GM23248 (cell line): ENCODE data around the gene CCDC102A. TPM values are rescaled to one million over a fixed set of nuclear protein-coding genes. Genes with fewer than 3 reads are reported as not detected.
A peak's percentile ranks its signal among the peaks of the same experiment; 100 is the strongest.

Experiments used
- DNase-seq: peaks from one replicate; pipeline ENCODE4 v3.0.0-alpha.2; 2015
- H2AFZ ChIP-seq: fragments of 200-600 bp; sonication (generic); 2 replicates; pipeline ENCODE4 v1.6.1; 2016; ENCODE audit warnings: antibody characterized with exemption
- H3F3A ChIP-seq: fragments of 200-600 bp; sonication (generic); 2 replicates; pipeline ENCODE4 v1.6.1; 2016; ENCODE audit warnings: mild to moderate bottlenecking, antibody characterized with exemption, mixed run types; ENCODE audit not compliant: insufficient read depth
- H3K27ac ChIP-seq: fragments of 200-600 bp; sonication (generic); 2 replicates; pipeline ENCODE4 v1.5.1; 2016; ENCODE audit warnings: mild to moderate bottlenecking
- H3K27me3 ChIP-seq: fragments of 200-600 bp; sonication (generic); replicated peaks from 2 replicates; pipeline ENCODE4 v1.6.1; 2016; ENCODE audit warnings: mild to moderate bottlenecking; ENCODE audit not compliant: insufficient read depth
- H3K36me3 ChIP-seq: fragments of 200-600 bp; sonication (generic); 2 replicates; pipeline ENCODE4 v1.6.1; 2016; ENCODE audit warnings: low read depth, mild to moderate bottlenecking
- H3K4me1 ChIP-seq: fragments of 200-600 bp; sonication (generic); 2 replicates; pipeline ENCODE4 v1.6.1; 2016; ENCODE audit warnings: mild to moderate bottlenecking; ENCODE audit not compliant: insufficient read depth
- H3K4me2 ChIP-seq: fragments of 200-600 bp; sonication (generic); one replicate; pipeline ENCODE4 v1.6.1; 2016; ENCODE audit warnings: mild to moderate bottlenecking; ENCODE audit not compliant: unreplicated experiment
- H3K4me3 ChIP-seq: fragments of 200-600 bp; sonication (generic); 2 replicates; pipeline ENCODE4 v1.5.1; 2016; ENCODE audit warnings: mild to moderate bottlenecking
- H3K79me2 ChIP-seq: fragments of 200-600 bp; sonication (generic); 2 replicates; pipeline ENCODE4 v1.6.1; 2016; ENCODE audit warnings: mild to moderate bottlenecking; ENCODE audit not compliant: insufficient read depth
- H3K9ac ChIP-seq: fragments of 200-600 bp; sonication (generic); 2 replicates; pipeline ENCODE4 v1.6.1; 2016; ENCODE audit warnings: mild to moderate bottlenecking
- H3K9me2 ChIP-seq: fragments of 200-600 bp; sonication (generic); 2 replicates; pipeline ENCODE4 v1.6.1; 2016; ENCODE audit warnings: mixed run types, mild to moderate bottlenecking, moderate library complexity; ENCODE audit not compliant: insufficient read depth
- H3K9me3 ChIP-seq: fragments of 200-600 bp; sonication (generic); one replicate; pipeline ENCODE4 v1.6.1; 2017; ENCODE audit warnings: low read depth
- H4K20me1 ChIP-seq: fragments of 200-600 bp; sonication (generic); 2 replicates; pipeline ENCODE4 v1.6.0; 2016; ENCODE audit not compliant: insufficient read depth
- EZH2 ChIP-seq: fragments of 200-600 bp; sonication (generic); IDR thresholded peaks from 2 replicates; pipeline ENCODE4 v1.6.1; 2018; ENCODE audit warnings: antibody characterized with exemption, mild to moderate bottlenecking; ENCODE audit not compliant: insufficient read depth, poor library complexity, severe bottlenecking
- EZH2phosphoT487 ChIP-seq: fragments of 200-600 bp; sonication (generic); IDR thresholded peaks from 2 replicates; pipeline ENCODE4 v1.6.1; 2018; ENCODE audit warnings: antibody characterized with exemption, moderate library complexity, mild to moderate bottlenecking, low read depth; ENCODE audit not compliant: insufficient read depth
- WGBS, 2 experiments: methylation state at CpG; one replicate each; pipeline ENCODE4 v1.1.6; 2015 to 2017; ENCODE audit warnings: low lambda C conversion rate in 2 of 2, low coverage in 1 of 2; ENCODE audit errors: missing lambda C conversion rate in 2 of 2; 5-methylcytosine and 5-hydroxymethylcytosine counted together
- in situ Hi-C: fragments of 300-500 bp; cut with MboI; formaldehyde crosslinking; loops from 2 replicates; pipeline ENCODE4 v1.15.0; 2020
- polyA plus RNA-seq: library from polyadenylated mRNA; unstranded; fragments of >200 nt; fragmentation: Nextera tagmentation; extraction: Ambion mirVana; gene quantifications from 2 replicates; pipeline ENCODE4 v1.2.1, GENCODE V29; 2016
- total RNA-seq: library from RNA; depleted of rRNA; stranded (reverse); fragments of >200 nt; shearing (Covaris generic); gene quantifications from 2 replicates; pipeline ENCODE4 v1.2.3, GENCODE V29; 2014

The CCDC102A gene
- total and polyA plus RNA-seq, 2 experiments from 2014 or later = 3.9 to 17.7 TPM

DNA sequence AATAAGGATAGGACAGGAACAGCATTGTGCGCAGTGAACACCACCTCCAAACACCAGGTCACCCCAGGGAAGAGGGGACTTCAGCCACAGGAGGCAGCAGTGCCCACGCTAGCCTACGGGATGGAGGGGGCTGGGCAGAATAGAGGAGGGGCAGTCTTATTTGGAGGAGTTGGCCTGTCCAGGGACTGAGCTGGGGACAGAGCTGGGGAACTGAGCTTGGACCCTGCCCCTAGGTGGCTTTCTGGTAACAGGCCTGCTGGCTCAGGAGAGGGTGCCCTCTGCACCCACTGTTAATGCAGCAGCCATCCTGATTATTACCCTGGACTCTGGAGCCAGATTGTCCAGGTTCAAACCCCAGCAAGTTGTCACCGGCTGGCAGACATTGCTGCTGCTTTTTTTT lies 9.3 kb downstream of the CCDC102A start:
- Histone ChIP-seq H3K27ac (no peak overlapping the region), H4K20me1 (no peaks in the 10 kb centered on the region), H3K36me3 (no peaks in the 10 kb centered on the region), H3F3A (no peaks in the 10 kb centered on the region), H3K27me3 (no peaks in the 10 kb centered on the region), H3K4me1 (peaks cover 5% of the 10 kb centered on the region), H3K79me2 (no peaks in the 10 kb centered on the region), H2AFZ (no peak overlapping the region), H3K4me3 (no peak overlapping the region), H3K9me3 (no peaks in the 10 kb centered on the region), H3K4me2 (no peak overlapping the region), H3K9me2 (no peaks in the 10 kb centered on the region), H3K9ac (no peak overlapping the region)
- no peak for DNase-seq
- in situ Hi-C loops = no loop called here
- TF ChIP-seq EZH2 (no peak), EZH2phosphoT487 (no peak)
- 93 to 95% methylated on average over 4 of the region's 4 CpGs for WGBS, 2 experiments

DNA sequence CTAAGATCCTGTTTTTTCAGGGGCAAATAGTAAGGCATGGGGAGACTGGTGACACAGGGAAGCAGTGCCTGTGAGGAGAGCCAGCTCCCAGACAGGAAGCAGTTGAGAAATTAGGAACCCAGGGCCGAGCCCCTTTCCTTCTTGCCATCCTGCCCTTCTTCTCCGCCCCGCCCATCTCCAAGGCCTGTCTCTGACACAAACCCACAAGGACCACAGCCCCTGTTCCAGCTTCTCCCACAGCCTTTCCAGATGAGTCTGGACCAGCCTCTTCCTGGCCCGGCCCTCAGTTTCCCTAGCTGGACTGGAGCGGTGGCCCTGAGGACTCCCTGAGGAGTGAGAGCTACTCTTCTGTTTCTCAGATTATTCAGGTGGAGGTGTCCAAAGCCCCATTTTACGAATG lies 9.9 kb downstream of the CCDC102A start:
- DNase-seq = no peak
- TF ChIP-seq EZH2phosphoT487 (no peak), EZH2 (no peak)
- 82 to 84% methylated on average over 6 of the region's 6 CpGs for WGBS, 2 experiments
- no peak overlapping the region for H3K4me3 ChIP-seq
- H3K36me3 ChIP-seq = no peaks in the 10 kb centered on the region
- in situ Hi-C loops = no loop called here
- no peaks in the 10 kb centered on the region for H3K27me3 ChIP-seq
- H2AFZ ChIP-seq = no peak overlapping the region
- H3K9me2 ChIP-seq = no peaks in the 10 kb centered on the region
- H3K4me1 ChIP-seq = peaks cover 5% of the 10 kb centered on the region
- no peak overlapping the region for H3K9ac ChIP-seq
- H3K27ac ChIP-seq = no peak overlapping the region
- H3K79me2 ChIP-seq = no peaks in the 10 kb centered on the region
- H3K4me2 ChIP-seq = no peak overlapping the region
- no peaks in the 10 kb centered on the region for H4K20me1 ChIP-seq
- no peaks in the 10 kb centered on the region for H3K9me3 ChIP-seq
- no peaks in the 10 kb centered on the region for H3F3A ChIP-seq

DNA sequence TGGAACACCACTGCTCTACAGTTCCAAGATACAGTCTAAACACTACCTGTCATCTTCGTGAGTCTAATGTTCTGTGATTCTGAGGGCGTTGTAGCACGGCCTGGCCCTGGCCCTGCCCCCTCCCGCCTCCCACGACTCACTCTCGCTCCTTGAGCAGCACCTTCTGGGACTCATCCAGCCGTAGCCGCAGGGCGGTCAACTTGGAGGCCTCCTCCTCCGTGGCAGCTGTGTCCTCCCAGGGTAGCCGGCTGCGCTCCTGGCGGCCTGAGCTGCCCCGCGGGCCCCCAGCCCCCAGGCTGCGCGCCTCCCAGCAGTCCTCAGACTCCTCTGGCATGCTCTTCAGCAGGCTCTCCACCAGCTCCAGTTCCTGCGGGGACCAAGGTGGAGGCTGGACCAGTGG lies 10.6 kb downstream of the CCDC102A start:
- TF ChIP-seq EZH2phosphoT487 (no peak), EZH2 (no peak)
- H2AFZ ChIP-seq = no peak overlapping the region
- peaks cover 5% of the 10 kb centered on the region for H3K4me1 ChIP-seq
- H3K27ac ChIP-seq = no peak overlapping the region
- H3K4me2 ChIP-seq = no peak overlapping the region
- no peaks in the 10 kb centered on the region for H3K9me3 ChIP-seq
- no peaks in the 10 kb centered on the region for H3K36me3 ChIP-seq
- H3K27me3 ChIP-seq = no peaks in the 10 kb centered on the region
- no peaks in the 10 kb centered on the region for H3K9me2 ChIP-seq
- no peak overlapping the region for H3K4me3 ChIP-seq
- DNase-seq = no peak
- WGBS, 2 experiments = 88 to 89% methylated on average over 16 to 17 of the region's 18 CpGs
- in situ Hi-C loops = no loop called here
- no peaks in the 10 kb centered on the region for H3F3A ChIP-seq
- no peaks in the 10 kb centered on the region for H4K20me1 ChIP-seq
- no peak overlapping the region for H3K9ac ChIP-seq
- H3K79me2 ChIP-seq = no peaks in the 10 kb centered on the region

DNA sequence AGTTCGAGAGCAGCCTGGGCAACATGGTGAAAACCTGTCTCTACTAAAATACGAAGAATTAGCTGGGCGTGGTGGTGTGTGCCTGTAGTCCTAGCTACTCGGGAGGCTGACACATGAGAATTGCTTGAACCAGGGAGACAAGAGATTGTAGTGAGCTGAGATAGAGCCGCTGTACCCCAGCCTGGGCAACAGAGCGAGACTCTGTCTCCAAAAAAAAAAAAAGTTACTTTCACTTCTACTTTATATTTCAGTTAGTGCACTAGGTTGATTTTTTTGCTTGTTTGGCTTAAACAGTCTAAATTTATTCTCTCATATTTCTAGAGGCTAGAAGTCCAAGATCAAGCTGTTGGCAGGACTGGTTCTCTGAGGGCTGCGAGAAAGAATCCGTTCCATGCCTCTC lies 13.4 kb downstream of the CCDC102A start:
- in situ Hi-C loops = no loop called here
- no peaks in the 10 kb centered on the region for H3F3A ChIP-seq
- 84 to 86% methylated on average over 8 of the region's 8 CpGs for WGBS, 2 experiments

DNA sequence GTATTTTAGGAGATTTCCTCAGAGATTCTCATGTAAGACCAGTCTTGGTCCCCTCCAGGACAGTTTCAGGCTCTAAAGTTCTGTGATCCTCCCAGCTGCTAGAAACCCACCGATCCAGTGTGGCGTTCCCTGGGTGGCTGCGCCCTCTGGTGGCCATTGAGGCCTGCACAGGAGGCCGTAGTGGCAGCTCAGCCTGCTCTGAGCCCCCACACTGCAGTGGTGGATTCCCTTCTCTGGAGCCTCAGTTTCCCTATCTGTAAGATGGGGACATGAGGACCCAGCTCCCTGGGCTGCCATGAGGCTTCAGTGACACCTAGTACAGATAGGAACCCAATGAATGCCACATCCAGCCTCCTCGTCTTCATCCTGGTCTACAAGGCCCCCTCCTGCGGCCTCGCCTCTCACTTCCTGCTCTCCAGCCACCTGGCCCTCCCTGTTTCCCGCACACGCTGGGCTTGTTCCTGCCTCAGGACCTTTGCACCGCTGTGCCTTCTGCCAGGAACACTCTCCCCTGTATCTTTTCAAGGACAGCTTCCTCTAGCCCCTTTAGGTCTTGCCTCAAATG lies 16.5 kb downstream of the CCDC102A start:
- WGBS, 2 experiments = 34 to 35% methylated on average over 10 of the region's 10 CpGs
- Histone ChIP-seq H2AFZ (no peak overlapping the region), H4K20me1 (no peaks in the 10 kb centered on the region), H3K9ac (no peak overlapping the region), H3K27ac (no peak overlapping the region), H3K27me3 (no peaks in the 10 kb centered on the region), H3K79me2 (no peaks in the 10 kb centered on the region), H3F3A (no peaks in the 10 kb centered on the region), H3K4me2 (no peak overlapping the region), H3K36me3 (no peaks in the 10 kb centered on the region), H3K9me3 (no peaks in the 10 kb centered on the region), H3K4me1 (no peaks in the 10 kb centered on the region), H3K9me2 (no peaks in the 10 kb centered on the region), H3K4me3 (no peak overlapping the region)
- peak; percentile 73 for DNase-seq
- in situ Hi-C loops = loop anchor here (10.0 kb wide), 1 partner anchor 215 kb away; no protein-coding TSS in a partner anchor
- TF ChIP-seq EZH2phosphoT487 (no peak), EZH2 (no peak)

More for the DNA sequence above, 13.4 kb downstream of the CCDC102A start:
- Histone ChIP-seq H3K4me1 (no peaks in the 10 kb centered on the region), H3K9me3 (no peaks in the 10 kb centered on the region), H3K36me3 (no peaks in the 10 kb centered on the region), H4K20me1 (no peaks in the 10 kb centered on the region), H3K4me2 (no peak overlapping the region), H3K9ac (no peak overlapping the region), H3K79me2 (no peaks in the 10 kb centered on the region), H3K9me2 (no peaks in the 10 kb centered on the region), H3K27ac (no peak overlapping the region), H3K4me3 (no peak overlapping the region), H2AFZ (no peak overlapping the region), H3K27me3 (no peaks in the 10 kb centered on the region)
- TF ChIP-seq EZH2 (no peak), EZH2phosphoT487 (no peak)
- DNase-seq = no peak
